HCT116 (cell line): ENCODE data around the gene TMCO6. TPM values are rescaled to one million over a fixed set of nuclear protein-coding genes. Genes with fewer than 3 reads are reported as not detected.
A peak's percentile ranks its signal among the peaks of the same experiment; 100 is the strongest.

Experiments
- ATAC-seq: fragments of 200-7000 bp; cut with Tn5 transposase; 2 replicates; pipeline ENCODE4 v1.9.1; 2020; ENCODE audit warnings: mild to moderate bottlenecking, moderate library complexity
- BruUV-seq: library from RNA; stranded (reverse); fragments of 400-500 nt; replicated peaks from 2 replicates; lab custom pipeline; 2021; lab: Mats Ljungman, UMichigan
- CTCF ChIA-PET: fragments of 300-600 bp; sonication (Branson Sonifier 250); formaldehyde crosslinking; loops from one replicate; lab custom pipeline; 2021; ENCODE audit warnings: antibody characterized with exemption; lab: Charles Lee
- POLR2A ChIA-PET: fragments of 300-600, 350-600 bp; sonication (Branson Sonifier 250); formaldehyde crosslinking; loops from one replicate; lab custom pipeline; 2021; ENCODE audit warnings: antibody characterized with exemption; lab: Charles Lee
- RAD21 ChIA-PET, 2 experiments: fragments of 300-600 bp; sonication (Branson Sonifier 250); formaldehyde crosslinking; loops; one replicate each; lab custom pipeline; 2023; ENCODE audit warnings: low total read pairs in 2 of 2; ENCODE audit not compliant: uncharacterized antibody in 2 of 2, unreplicated experiment in 2 of 2, low non-redundant PET in 1 of 2; lab: Charles Lee
- DNase-seq: peaks from one replicate; pipeline ENCODE4 v3.0.0-alpha.2; 2010; ENCODE audit warnings: low read depth, low spot score
- H2AFZ ChIP-seq: fragments of 200-600 bp; shearing (Covaris generic), sonication (generic); 2 replicates; pipeline ENCODE4 v1.6.1; 2017; ENCODE audit warnings: low read depth, mixed run types, mixed read lengths, antibody characterized with exemption, low read length; ENCODE audit not compliant: poor library complexity, severe bottlenecking
- H3K27ac ChIP-seq: 2 replicates; pipeline ENCODE4 v1.5.1; 2012; ENCODE audit warnings: low read depth, low read length
- H3K27me3 ChIP-seq: fragments of 200-600 bp; sonication (generic); 2 replicates; pipeline ENCODE4 v1.6.1; 2016; ENCODE audit warnings: mixed run types, low read length, mixed read lengths; ENCODE audit not compliant: insufficient read depth
- H3K36me3 ChIP-seq, 2 experiments: fragments of 200-500 bp in 1 of 2; fragments of 200-600 bp in 1 of 2; sonication (Bioruptor generic) in 1 of 2; sonication (generic) in 1 of 2; 2 replicates each; pipeline versions ENCODE4 v1.5.1 to v1.6.1; 2014 to 2016; ENCODE audit warnings: low read length in 2 of 2, inconsistent platforms in 1 of 2, mixed read lengths in 1 of 2, mixed run types in 1 of 2; ENCODE audit not compliant: insufficient read depth in 2 of 2, control insufficient read depth in 1 of 2
- H3K4me1 ChIP-seq, 2 experiments: fragments of 200-600 bp in 1 of 2; sonication (generic) in 1 of 2; 2 replicates each; pipeline versions ENCODE4 v1.5.1 to v1.6.1; 2012 to 2017; ENCODE audit warnings: low read length in 2 of 2, inconsistent platforms in 1 of 2, mild to moderate bottlenecking in 1 of 2, mixed read lengths in 1 of 2, mixed run types in 1 of 2, moderate library complexity in 1 of 2; ENCODE audit not compliant: insufficient read depth in 2 of 2, control insufficient read depth in 1 of 2
- H3K4me2 ChIP-seq: fragments of 200-600 bp; sonication (generic); 2 replicates; pipeline ENCODE4 v1.6.1; 2017; ENCODE audit warnings: mixed run types, low read length, mixed read lengths
- H3K4me3 ChIP-seq, 2 experiments: fragments of 200-600 bp in 1 of 2; sonication (generic) in 1 of 2; replicated peaks in 1 of 2; 2 replicates each; pipeline ENCODE4 v1.5.1; 2011 to 2016; ENCODE audit warnings: low read length in 2 of 2, control low read depth in 1 of 2, low read depth in 1 of 2, mild to moderate bottlenecking in 1 of 2, mixed read lengths in 1 of 2, mixed run types in 1 of 2
- H3K79me2 ChIP-seq: fragments of 200-600 bp; sonication (generic); 2 replicates; pipeline ENCODE4 v1.6.1; 2017; ENCODE audit warnings: mild to moderate bottlenecking, mixed run types, low read length, moderate library complexity, mixed read lengths; ENCODE audit not compliant: insufficient read depth
- H3K9ac ChIP-seq: fragments of 200-600 bp; sonication (generic); 2 replicates; pipeline ENCODE4 v1.6.1; 2016; ENCODE audit warnings: low read length, mixed read lengths
- H3K9me2 ChIP-seq: fragments of 200-600 bp; sonication (generic), shearing (Covaris generic); 2 replicates; pipeline ENCODE4 v1.6.1; 2017; ENCODE audit warnings: mixed run types, mild to moderate bottlenecking, moderate library complexity; ENCODE audit not compliant: insufficient read depth
- H3K9me3 ChIP-seq, 2 experiments: fragments of 200-500 bp in 1 of 2; fragments of 200-600 bp in 1 of 2; sonication (Bioruptor generic) in 1 of 2; sonication (generic) in 1 of 2; 2 replicates each; pipeline ENCODE4 v1.6.1; 2014 to 2017; ENCODE audit warnings: low read length in 2 of 2, mixed read lengths in 2 of 2, inconsistent platforms in 1 of 2, low read depth in 1 of 2, mild to moderate bottlenecking in 1 of 2, mixed run types in 1 of 2, moderate library complexity in 1 of 2; ENCODE audit not compliant: control insufficient read depth in 1 of 2, insufficient read depth in 1 of 2
- H4K20me1 ChIP-seq: fragments of 200-600 bp; sonication (generic), shearing (Covaris generic); 2 replicates; pipeline ENCODE4 v1.6.1; 2017; ENCODE audit warnings: mixed run types, mild to moderate bottlenecking, moderate library complexity; ENCODE audit not compliant: insufficient read depth
- CEBPB ChIP-seq: IDR thresholded peaks from 2 replicates; pipeline ENCODE4 v1.6.1; 2012; ENCODE audit warnings: low read depth
- EZH2phosphoT487 ChIP-seq: fragments of 200-600 bp; IDR thresholded peaks from 2 replicates; pipeline ENCODE4 v1.6.1; 2018; ENCODE audit warnings: antibody characterized with exemption, borderline replicate concordance
- SIN3A ChIP-seq: IDR thresholded peaks from 2 replicates; pipeline ENCODE4 v1.6.1; 2012; ENCODE audit warnings: low read depth
- SRF ChIP-seq: IDR thresholded peaks from 2 replicates; pipeline ENCODE4 v1.6.1; 2012; ENCODE audit warnings: low read depth
- intact Hi-C: fragments of 100-400 bp; cut with micrococcal nuclease; formaldehyde crosslinking; loops from 2 replicates; pipeline ENCODE4 v1.10.0; 2022
- total RNA-seq: library from RNA; stranded (reverse); gene quantifications from one replicate; pipeline ENCODE4 v1.2.1, GENCODE V29; 2021; ENCODE audit not compliant: unreplicated experiment

Gene TMCO6
- total RNA-seq, 1 experiment from 2014 or later, result 28.0 TPM

GRCh38 chr5:140605879-140606278 is 33.4 kb upstream of the TMCO6 start (continued):
- TF ChIP-seq EZH2phosphoT487, result no peak
- TF ChIP-seq, all 23 proteins: peak for 0

- ChIA-PET POLR2A (interaction anchor here (0.6 kb wide), 1 partner anchor 40 kb away, joined by 3 read pairs; the partner anchor contains the start of genes IK and NDUFA2), CTCF (no interaction called here), RAD21 (no interaction called here)
- Histone ChIP-seq H3K27me3 (no peaks in the 10 kb centered on the region), H3K9me2 (no peaks in the 10 kb centered on the region), H3K9ac (no peak overlapping the region), H3K4me1 (no peaks in the 10 kb centered on the region), H3K79me2 (no peaks in the 10 kb centered on the region), H3K4me2 (no peak overlapping the region), H4K20me1 (no peaks in the 10 kb centered on the region), H3K4me3 (no peak overlapping the region), H3K27ac (no peak overlapping the region), H2AFZ (no peak overlapping the region), H3K36me3 (no peaks in the 10 kb centered on the region), H3K9me3 (no peaks in the 10 kb centered on the region)
- no TSS peak for BruUV-seq
- TF ChIP-seq CEBPB, result peak; percentile 41; the same call in 1 of the 2 replicates
- TF ChIP-seq SIN3A, result no peak
- ATAC-seq (no peak), DNase-seq (no peak)
- intact Hi-C loops, result no loop called here
Observed at GRCh38 chr5:140607031-140607430, 32.2 kb upstream of the TMCO6 start.

DNA sequence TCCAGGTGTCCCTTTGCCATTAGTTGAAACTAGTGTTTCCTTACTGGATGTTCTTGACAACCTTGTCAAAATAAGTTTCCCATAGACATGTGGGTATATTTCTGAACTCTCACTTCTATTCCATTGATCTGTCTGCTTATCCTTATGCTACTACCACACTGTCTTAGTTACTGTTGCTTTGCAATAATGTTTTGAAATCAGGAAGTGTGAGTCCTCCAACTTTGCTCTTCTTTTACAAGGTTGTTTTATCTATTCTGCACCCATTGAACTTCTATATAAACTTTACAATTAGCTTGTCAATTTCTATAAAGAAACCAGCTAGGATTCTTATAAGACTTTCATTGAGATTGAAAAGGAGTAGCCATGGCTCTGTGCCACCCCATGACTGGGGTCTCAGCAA is 30.5 kb upstream of the TMCO6 start:
- ATAC-seq (no peak), DNase-seq (no peak)
- no peaks in the 10 kb centered on the region for H3K79me2 ChIP-seq
- no peak for TF ChIP-seq SRF
- ChIA-PET RAD21 (no interaction called here), CTCF (no interaction called here), POLR2A (interaction anchor here (0.6 kb wide), 1 partner anchor 53 kb away, joined by 5 read pairs; no protein-coding TSS in a partner anchor)
- H3K27ac ChIP-seq, result no peak overlapping the region
- no peak overlapping the region for H3K9ac ChIP-seq
- BruUV-seq, result no TSS peak
- H2AFZ ChIP-seq, result no peak overlapping the region
- no peaks in the 10 kb centered on the region for H3K9me3 ChIP-seq
- intact Hi-C loops, result no loop called here
- no peaks in the 10 kb centered on the region for H3K9me2 ChIP-seq
- no peak overlapping the region for H3K4me2 ChIP-seq
- no peak overlapping the region for H3K4me3 ChIP-seq
- H4K20me1 ChIP-seq, result no peaks in the 10 kb centered on the region
- no peaks in the 10 kb centered on the region for H3K4me1 ChIP-seq
- H3K36me3 ChIP-seq, result no peaks in the 10 kb centered on the region
- H3K27me3 ChIP-seq, result no peaks in the 10 kb centered on the region
